CD4-positive, alpha-beta T cell treated with Interleukin-4 for 1 hour (primary cell): ENCODE measurements around the gene GRAMD2B.
"Not testable (repeated sequence)": the region's sequence is repeated elsewhere in the genome, so short reads cannot be mapped to it uniquely, and the experiment has no call there.

Experiments
- DNase-seq, 2 donors: peaks; one replicate each; pipeline ENCODE4 v3.0.0-alpha.2; 2020 to 2022

Gene GRAMD2B

DNA sequence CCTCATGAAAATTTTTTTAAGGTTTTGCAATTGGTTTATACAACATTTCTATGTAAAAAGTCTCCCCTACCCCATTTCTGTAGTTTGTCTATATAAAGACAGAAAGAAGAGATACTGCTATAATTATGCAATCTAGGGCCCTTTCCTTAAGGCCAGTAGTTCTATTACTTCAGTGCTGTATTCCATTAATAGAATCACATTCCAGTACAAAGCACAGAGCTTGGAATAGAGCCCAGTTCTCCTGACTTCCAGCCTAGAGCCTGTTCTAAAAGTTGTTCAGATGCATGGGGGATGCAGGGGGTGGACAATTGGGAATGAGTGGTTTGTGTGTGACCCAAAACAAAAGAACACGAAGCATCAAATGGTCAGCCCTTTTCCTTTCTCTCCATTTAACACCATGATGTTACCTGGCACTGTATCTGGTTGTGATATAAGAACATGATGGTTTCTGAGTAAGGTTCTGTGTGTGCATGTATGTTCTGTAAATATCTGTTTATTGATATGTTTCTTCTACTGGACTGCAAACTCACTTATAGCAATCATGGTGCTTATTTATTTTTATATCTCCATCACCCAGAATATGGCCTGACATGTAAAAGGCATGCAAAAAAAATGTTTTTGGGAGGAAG, 8.2 kb upstream of the GRAMD2B start:
- no peak for DNase-seq

- DNase-seq: no peak
These were observed 7.4 kb upstream of the GRAMD2B start for GRCh38 chr5:126415789-126416188.

GRCh38 chr5:126416266-126416925, 6.8 kb upstream of the GRAMD2B start:
- DNase-seq: no peak

- no peak for DNase-seq
These were observed 6.0 kb upstream of the GRAMD2B start for GRCh38 chr5:126417178-126417577.

DNA sequence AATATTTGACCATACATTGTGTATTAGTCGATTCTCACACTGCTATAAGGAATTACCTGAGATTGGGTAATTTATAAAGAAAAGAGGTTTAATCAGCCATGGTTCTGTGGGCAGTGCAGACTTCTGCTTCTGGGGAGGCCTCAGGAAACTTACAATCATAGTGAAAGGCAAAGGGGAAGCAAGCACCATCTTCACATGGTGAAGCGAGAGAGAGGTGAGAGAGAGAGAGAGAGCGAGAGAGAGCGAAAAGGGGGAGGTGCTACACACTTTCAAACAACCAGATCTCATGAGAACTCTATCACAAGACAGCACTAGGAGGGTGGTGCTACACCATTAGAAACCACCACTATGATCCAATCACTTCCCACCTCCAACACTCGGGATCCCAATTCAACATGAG, 4.1 kb upstream of the GRAMD2B start:
- DNase-seq: no peak

DNA sequence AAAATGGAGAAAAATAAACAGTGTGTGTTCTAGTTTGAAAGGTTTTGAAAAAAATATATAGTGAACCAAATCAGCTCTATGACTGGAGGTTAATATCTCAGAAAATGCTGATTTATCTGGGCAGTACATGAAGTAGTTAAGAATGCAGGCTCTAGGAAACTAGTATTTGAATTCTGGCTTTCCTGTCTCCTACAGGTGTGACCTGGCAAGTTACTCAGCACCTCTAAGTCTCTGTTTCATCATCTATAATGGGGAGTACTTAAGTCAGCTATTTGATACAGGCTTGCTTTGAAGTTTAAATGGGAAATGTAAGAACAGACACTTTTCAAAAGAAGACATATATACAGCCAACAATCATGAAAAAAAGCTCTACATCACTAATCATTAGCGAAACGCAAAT, 5.2 kb downstream of the GRAMD2B start:
- DNase-seq: no peak

- no peak for DNase-seq
These were observed 7.4 kb downstream of the GRAMD2B start for GRCh38 chr5:126430631-126431030.

DNA sequence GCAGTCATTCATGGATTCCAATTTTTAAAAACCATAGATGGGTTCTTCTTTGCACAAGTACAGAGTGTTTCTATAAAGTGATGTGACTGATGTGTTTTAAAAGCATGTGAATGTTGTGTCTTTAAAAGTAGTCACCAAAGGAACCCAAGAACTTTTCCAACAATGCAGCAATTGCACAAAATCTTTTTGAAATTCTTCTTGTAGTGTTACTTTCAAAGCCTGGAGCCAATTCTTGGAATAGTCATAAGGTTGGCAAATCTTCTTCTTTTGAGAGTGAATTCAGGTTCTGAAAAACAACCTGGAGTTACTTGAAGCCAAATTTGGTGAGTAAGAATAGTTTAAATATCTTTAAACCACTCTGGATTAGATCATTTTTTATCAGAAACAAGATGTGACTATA, 10.5 kb downstream of the GRAMD2B start:
- DNase-seq: no peak

DNA sequence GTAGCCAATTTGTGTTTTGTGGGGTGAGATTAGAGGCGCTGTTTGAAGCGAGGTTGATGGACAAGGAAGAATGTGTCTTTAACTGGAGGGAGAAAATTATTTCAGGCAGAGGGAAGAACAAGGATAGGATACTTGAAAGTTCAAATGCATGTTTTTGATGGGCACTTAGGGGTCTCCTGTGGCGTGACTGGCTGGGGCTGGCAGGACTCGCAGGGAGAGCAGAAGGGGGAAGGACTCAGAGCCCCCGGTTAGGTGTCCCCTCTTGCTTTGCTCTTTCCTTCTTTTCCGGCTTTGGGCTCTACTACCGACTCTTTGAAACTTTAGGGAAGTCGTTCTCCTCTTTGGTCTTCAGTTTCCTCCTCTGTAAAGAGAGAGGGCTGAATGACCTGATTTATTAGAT, 12.1 kb downstream of the GRAMD2B start:
- DNase-seq: no peak

DNA sequence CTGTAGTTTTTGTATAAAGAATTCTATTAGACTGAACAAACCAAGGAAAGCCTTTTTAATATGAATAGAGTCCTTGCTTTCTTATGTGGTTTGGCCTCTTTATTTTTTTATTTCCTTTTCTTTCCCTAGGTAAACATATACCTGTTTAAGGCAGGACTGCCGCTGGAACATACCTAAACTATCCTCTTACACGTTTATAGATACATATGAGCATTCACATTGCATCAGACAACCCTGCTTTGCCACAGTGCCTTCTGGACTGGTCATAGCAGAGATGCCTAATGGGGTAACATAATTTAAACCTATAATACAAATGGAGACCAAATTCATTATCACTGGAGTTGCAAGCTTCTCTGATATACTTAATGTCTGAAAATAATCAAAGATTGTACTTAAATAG, 12.5 kb downstream of the GRAMD2B start:
- no peak for DNase-seq

DNA sequence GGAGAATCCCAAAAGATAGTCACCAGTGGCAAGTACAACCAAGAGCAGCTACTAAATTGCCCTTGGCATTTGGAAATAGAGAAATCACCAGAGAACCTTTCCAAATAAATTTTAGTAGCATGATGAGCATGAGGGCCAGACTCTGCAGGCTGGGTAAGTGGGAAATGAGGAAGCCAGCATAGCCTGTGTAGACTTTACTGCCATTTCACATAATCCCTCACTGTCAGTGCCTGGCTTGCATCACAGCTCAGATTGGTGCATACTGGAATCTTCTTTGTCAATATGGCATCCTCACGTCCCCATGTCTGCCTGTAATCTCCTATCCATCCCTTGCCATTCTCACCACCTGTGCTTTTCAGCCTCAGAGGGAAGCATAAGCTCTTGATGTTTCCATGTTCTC, 14.5 kb downstream of the GRAMD2B start:
- no peak for DNase-seq

- no peak for DNase-seq
These were observed 15.1 kb downstream of the GRAMD2B start for GRCh38 chr5:126438267-126438666.

- no peak for DNase-seq
These were observed 15.7 kb downstream of the GRAMD2B start for GRCh38 chr5:126438868-126439267.

GRCh38 chr5:126439724-126440123, 16.5 kb downstream of the GRAMD2B start:
- not testable (repeated sequence) for DNase-seq

DNA sequence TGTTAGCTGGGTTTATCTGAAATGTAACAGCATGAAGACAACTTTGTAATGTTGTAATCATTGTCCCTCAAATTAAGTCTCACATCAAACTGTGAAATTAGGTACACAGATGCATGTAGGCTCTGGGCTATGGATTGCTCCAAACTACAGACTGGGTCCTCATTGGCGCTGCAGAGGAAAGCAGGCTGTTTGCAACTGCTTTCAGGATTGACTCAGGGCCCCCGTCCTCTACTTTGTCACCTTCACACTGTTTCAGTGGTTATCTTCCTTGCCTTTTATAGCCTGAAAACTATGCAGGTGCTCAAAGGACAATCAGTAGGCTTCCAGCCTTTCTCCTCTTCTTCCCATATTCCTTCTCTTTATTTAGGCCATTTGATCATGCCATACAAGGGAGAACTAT, 18.0 kb downstream of the GRAMD2B start:
- DNase-seq: no peak

DNA sequence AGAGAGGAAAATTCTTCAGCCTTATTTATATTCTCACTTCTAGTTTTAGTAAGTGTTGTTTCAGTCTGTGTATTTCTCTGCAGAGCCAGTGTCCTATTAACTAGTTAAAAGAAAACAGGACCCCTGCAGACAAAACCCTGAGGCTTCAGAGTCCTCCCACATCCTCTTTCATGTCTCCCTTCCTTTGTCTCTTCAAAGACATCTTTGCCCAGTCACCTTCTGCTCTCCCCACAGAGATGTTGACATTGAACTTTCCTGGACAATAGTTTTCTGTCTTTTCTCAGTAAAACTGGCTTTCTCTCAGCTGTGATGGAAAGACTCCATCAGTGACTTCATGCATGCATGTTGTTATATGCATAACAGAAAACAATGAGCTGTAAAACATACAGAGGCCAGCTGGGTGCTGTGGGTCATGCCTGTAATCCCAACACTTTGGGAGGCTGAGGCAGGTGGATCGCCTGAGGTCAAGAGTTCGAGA, 20.2 kb downstream of the GRAMD2B start:
- DNase-seq: no peak

DNA sequence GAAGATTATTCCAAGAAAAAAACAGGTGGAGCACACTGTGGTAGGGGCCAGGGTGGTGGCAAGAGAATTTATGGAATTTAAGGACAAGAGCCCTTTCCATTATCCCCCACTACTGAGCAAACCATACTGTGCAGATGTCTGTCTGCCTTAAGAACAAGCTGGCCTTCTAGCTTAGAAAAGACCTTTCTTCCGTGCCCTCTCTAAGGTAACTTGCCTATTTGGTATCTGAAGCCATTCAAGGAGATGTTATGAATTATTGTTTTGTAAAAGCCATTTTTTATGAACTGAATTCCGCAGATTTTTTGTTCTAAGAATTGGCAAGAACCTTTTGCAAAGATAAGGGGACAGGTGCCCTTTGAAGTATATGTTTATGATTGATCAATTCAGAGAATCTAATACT, 20.9 kb downstream of the GRAMD2B start:
- DNase-seq: no peak

DNA sequence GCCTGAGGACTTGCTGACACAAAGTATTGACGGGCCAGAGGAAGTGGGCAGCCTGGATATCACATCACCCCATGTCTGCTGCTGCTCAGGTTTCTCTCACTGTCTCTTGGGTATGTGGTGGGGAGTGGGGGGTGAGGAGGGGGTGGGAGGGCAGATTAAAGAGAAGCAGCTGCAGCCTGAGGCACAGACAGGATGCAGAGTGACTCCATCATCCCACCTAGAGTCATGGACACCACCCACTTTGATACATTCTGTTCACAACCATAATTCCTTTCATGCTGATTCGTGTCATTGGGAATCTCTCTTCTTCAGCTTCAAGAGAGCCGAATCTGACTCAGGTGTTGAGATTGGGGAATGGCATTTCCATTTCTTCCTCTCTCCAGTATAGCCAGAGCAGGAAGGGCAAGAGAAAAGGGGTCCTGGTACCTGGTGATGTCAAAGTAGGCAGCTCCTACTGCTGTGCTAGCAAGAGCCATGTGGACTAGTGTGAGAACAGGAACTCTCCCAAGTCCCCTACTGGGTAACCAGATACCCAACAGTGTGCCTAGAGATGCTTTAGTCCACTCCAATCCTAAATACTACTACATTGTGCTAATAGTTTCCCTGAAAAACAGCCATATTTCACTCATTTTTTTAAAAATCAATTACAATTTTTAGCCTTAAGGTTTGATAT, 22.4 kb downstream of the GRAMD2B start:
- no peak for DNase-seq

DNA sequence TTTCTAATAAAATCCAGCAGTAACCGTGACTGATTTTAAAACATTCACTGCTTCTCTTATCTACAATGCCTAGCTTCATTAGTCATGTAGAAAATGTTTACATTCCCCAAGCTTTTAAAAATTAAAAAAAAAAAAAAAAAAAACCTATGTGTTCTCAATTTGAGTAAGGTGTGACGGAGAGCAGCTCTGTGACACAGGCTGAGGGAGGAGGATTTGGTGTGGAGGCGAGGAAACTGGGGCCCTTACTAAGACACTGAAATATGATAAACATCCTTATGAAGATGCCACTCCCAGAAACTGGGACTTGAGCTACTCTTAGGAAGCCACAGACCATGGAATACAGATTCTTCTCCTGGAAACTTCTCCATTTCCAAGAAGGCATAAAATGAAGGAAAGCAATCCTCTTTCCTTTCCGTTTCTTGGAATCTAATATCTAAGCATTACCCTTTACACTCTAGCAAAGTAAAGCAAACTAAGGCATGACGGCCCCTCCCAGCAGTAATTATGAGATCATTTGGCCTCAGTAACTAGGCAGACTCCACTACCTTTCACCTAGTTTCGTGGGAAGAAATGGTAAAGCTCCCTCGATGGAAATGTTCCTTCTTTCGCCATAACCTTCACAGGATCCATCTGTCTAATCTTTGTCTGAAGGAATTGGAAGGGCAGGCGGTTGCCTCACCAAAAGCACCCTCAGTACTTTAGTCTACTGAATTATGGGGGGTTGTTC, 23.5 kb downstream of the GRAMD2B start:
- DNase-seq: peak in 1 of 2 donors; percentile 16

DNA sequence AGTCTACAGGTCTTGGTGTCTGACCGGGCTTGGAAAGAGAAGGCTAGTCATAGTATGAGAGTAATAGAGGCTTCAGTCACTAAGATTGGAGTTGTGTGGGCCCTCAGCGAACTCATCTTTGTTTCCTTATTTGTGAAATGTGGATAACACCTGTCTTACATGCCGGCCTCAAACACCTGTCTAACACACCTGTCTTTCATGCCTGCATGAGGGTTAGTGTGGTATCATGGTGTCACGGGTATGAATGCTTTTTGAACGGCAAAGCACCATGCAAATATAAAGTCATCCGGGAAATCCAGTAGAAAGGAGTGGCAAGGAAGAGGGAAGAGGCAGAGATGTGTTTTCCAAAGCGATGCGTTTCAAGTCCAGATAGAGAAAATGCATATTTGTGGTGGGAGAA, 25.5 kb downstream of the GRAMD2B start:
- no peak for DNase-seq

GRCh38 chr5:126449751-126450271, 26.6 kb downstream of the GRAMD2B start:
- peak; percentile 65 to 74 for DNase-seq

DNA sequence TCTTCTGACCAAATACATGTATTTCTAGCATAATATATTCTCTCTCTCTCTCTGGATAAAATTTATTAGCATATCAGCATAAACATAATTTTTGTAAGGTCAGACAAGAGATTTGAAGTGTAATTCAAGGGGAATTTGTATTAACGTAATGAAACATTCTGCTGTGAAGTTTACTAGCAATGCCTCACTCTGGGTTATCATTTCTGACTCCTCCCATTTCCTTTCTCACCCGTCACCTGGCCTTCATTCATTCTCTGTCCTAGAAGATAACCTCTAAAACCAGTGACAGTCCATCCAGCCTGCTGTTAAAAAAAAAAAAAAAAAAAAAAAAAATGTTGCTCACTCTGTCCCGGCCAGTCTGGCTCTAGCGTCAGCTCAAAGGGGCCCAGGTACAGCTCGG, 27.1 kb downstream of the GRAMD2B start:
- peak; percentile 27 to 71 for DNase-seq

- DNase-seq: no peak
These were observed 27.7 kb downstream of the GRAMD2B start for GRCh38 chr5:126450907-126451306.
